Vagina (tissue), 2 donors: ENCODE results near the gene NCAPD2.

Source experiments
- POLR2A ChIP-seq, 2 donors: fragments of 450-650 bp; IDR thresholded peaks; one replicate each; pipeline ENCODE4 v1.6.1; 2017; ENCODE audit warnings: antibody characterized with exemption in 2 of 2, mild to moderate bottlenecking in 2 of 2, moderate library complexity in 2 of 2
- POLR2AphosphoS5 ChIP-seq, 2 donors: sonication (generic); formaldehyde crosslinking; IDR thresholded peaks; one replicate each; pipeline ENCODE4 v1.9.0; 2017; ENCODE audit warnings: antibody characterized with exemption in 2 of 2, mild to moderate bottlenecking in 2 of 2, low read depth in 1 of 2; ENCODE audit not compliant: insufficient read depth in 1 of 2

DNA sequence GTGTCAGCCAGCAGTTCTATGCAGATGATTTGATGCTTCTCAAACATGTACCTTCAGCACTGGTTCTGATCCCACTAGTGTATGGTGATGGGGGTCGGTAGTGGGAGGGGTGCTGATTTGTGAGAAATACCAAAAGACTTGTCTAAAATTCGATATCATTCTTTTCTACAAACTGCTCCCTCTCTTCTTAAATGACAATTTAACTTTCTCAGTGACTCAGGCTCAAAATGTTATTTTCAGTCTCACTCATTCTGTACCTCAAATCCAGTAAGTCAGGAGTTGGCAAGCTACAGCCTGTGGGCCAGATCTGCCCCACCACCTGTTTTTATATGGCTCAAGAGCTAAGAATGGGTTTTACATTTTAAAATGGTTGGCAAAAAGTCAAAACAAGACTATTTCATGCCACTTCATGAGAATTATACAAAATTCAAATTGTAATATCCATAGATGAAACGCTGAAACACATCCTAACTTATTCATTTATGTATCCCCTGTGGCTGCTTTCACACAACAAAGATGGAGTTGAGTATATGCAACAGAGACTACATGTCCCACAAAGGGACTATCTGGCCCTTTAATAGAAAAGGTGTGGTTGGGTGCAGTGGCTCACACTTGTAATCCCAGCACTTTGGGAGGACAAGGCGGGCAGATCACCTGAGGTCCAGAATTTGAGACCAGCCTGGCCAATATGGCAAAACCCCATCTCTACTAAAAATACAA is 80.8 kb downstream of the NCAPD2 start:
- TF ChIP-seq POLR2A (IDR thresholded peaks at IDR 0.05) (no peak), POLR2AphosphoS5 (IDR thresholded peaks at IDR 0.05; ENCODE audit: insufficient read depth in 1 of 2, low read depth in 1 of 2) (no peak)
